Measurements from ENCODE around the gene SSBP2.

SSBP2 gene

DNA sequence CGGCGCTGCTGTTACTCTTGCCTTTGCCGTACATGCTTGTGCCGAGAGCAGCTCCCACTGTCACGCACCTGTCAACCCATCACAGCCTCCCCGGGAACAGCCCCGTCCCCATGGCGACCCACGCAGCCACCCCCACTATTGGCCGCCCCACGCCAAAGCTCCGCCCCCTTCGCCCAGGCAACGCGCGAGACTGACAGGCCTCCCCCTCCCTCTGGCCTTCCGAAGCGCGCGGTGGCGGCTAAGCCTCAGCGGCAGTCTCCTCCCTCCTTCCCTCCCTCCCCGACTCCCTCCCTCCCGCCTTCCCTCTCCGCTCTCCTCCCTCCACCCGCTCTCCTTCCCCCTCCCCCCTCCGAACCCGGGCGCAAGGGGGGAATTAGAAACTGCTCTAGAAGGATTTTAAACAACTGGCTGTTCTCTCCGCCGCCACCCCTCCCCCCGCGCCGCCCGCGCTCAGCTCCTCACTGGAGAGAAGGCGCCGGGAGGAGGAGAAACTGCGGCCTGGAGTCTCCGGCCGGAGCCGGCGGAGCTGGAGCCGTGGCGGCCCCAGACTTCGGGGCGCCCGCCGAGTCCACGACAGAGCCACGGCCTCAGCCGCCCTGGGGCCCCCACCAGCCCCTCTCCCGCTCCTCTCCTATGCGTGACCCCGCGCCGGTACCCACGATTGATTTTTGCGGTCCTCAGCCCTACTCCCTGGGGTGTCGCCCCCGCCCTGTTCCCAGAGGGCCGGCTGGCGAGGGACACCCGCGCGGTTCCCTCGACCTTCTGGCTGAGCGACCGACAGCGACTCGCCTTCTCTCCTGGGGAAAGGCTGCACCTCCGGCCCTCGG lies at the start of gene SSBP2:
Gene SSBP2, minus strand, starts transcription at position 89 of the 827 bp plus-strand sequence. Its CDS starts 55 bp downstream, at position 34.
- no peaks in the 10 kb centered on the region for H3K9me3 ChIP-seq (ENCODE audit: control insufficient read depth, low read length)
- H3K4me1 ChIP-seq (ENCODE audit: control insufficient read depth, insufficient read depth, low read length): peaks cover 47% of the 10 kb centered on the region
- H3K27me3 ChIP-seq (replicated peaks; ENCODE audit: control insufficient read depth, insufficient read depth, low read length): no peaks in the 10 kb centered on the region
- peak; percentile 100 for DNase-seq (ENCODE audit: low read depth)
- peak within 1 kb of the TSS; percentile 87 for H3K4me3 ChIP-seq (ENCODE audit: low read length)
- H3K36me3 ChIP-seq (ENCODE audit: control insufficient read depth, insufficient read depth, low read length, severe bottlenecking): no peaks in the 10 kb centered on the region
- H3K9ac ChIP-seq (ENCODE audit: low read length): peak within 1 kb of the TSS; percentile 92

DNA sequence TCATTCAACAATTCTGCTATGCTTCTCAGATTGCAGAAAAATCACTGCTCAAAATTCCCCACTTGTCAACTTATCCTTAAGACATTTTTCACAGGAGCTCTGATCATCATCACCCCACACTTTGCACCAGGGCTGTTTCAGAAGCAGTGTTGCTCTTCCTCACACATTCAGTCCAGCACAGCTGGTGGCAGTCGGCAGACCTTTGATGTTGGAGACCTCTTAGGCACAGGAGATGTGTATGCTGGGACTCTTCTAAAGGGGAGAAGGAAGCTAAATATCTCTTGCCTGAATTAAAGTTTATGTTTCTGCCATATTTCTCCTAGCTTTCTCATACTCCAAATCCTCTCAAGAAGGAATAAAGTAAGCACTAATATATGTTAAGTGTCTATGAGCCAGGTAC lies 44.8 kb upstream of the SSBP2 start:
- Histone ChIP-seq H3K27me3 (replicated peaks; ENCODE audit: control insufficient read depth, insufficient read depth, low read length) (no peaks in the 10 kb centered on the region), H3K36me3 (ENCODE audit: control insufficient read depth, insufficient read depth, low read length, severe bottlenecking) (no peaks in the 10 kb centered on the region), H3K4me3 (ENCODE audit: low read length) (no peak overlapping the region), H3K9me3 (ENCODE audit: control insufficient read depth, low read length) (no peaks in the 10 kb centered on the region), H3K9ac (ENCODE audit: low read length) (no peak overlapping the region), H3K4me1 (ENCODE audit: control insufficient read depth, insufficient read depth, low read length) (no peaks in the 10 kb centered on the region)
- DNase-seq (ENCODE audit: low read depth): no peak

DNA sequence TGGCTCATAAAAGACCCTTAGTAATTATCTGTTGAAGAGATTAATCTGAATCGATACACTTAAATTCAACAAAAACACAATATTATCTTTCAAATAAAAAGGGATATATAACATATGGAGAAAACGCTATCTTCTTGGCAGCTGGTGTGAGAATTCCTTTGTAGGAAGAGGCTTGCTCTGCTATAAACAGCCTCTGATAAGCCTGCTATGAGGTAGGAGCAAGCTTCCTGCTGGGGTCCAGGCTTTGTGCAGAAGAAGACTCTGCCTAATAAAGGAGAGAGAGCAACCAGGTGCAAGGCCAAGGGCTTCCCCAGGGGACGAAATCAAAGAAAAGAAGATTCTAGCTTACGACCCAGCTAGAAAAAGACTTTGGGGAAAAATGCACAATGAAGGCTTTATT lies 43.3 kb upstream of the SSBP2 start:
- DNase-seq (ENCODE audit: low read depth): no peak
- Histone ChIP-seq H3K36me3 (ENCODE audit: control insufficient read depth, insufficient read depth, low read length, severe bottlenecking) (no peaks in the 10 kb centered on the region), H3K27me3 (replicated peaks; ENCODE audit: control insufficient read depth, insufficient read depth, low read length) (no peaks in the 10 kb centered on the region), H3K9ac (ENCODE audit: low read length) (no peak overlapping the region), H3K4me1 (ENCODE audit: control insufficient read depth, insufficient read depth, low read length) (peaks cover 3% of the 10 kb centered on the region), H3K9me3 (ENCODE audit: control insufficient read depth, low read length) (no peaks in the 10 kb centered on the region), H3K4me3 (ENCODE audit: low read length) (no peak overlapping the region)

DNA sequence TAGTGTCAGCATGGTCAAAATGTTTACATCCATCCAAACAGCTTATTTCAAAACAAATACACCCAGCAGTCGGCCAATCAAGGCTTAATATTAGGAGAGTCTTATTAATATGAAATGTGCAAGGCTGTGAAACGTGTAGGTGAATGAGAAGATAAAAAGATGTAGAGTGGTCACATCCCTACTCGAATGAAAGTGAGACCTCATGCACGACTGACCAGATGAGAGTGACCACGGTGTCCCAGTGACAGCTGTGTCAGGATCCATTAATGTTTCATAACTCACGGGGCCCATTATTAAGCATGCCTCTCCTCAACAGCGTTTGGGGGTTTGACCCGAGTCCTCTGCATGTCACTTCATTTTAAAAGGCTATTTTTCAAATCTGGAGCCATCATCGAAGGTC lies 39.4 kb upstream of the SSBP2 start:
- no peaks in the 10 kb centered on the region for H3K9me3 ChIP-seq (ENCODE audit: control insufficient read depth, low read length)
- H3K4me1 ChIP-seq (ENCODE audit: control insufficient read depth, insufficient read depth, low read length): peaks cover 32% of the 10 kb centered on the region
- DNase-seq (ENCODE audit: low read depth): no peak
- H3K9ac ChIP-seq (ENCODE audit: low read length): no peak overlapping the region
- H3K4me3 ChIP-seq (ENCODE audit: low read length): no peak overlapping the region
- H3K36me3 ChIP-seq (ENCODE audit: control insufficient read depth, insufficient read depth, low read length, severe bottlenecking): no peaks in the 10 kb centered on the region
- H3K27me3 ChIP-seq (replicated peaks; ENCODE audit: control insufficient read depth, insufficient read depth, low read length): no peaks in the 10 kb centered on the region

DNA sequence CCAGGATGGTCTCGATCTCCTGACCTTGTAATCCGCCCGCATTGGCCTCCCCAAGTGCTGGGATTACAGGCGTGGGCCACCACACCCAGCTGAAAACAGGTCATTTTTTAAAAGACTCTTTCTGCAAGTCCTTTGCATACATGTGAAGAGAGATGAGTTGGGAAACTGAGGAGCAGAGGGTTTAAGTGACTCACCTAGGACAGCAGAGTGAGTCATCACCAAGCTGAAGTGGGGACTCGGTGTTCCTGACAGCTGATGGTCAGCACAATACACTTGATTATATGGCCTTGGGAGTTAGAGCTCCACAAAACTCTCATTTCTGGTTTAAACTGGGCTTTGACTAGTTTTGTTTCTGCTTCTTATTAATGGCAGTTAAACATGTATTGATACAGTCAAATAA lies 38.1 kb upstream of the SSBP2 start:
- no peak overlapping the region for H3K4me3 ChIP-seq (ENCODE audit: low read length)
- H3K27me3 ChIP-seq (replicated peaks; ENCODE audit: control insufficient read depth, insufficient read depth, low read length): no peaks in the 10 kb centered on the region
- H3K4me1 ChIP-seq (ENCODE audit: control insufficient read depth, insufficient read depth, low read length): peaks cover 32% of the 10 kb centered on the region
- H3K9ac ChIP-seq (ENCODE audit: low read length): peak overlapping the region; percentile 80
- peak; percentile 51 for DNase-seq (ENCODE audit: low read depth)
- no peaks in the 10 kb centered on the region for H3K36me3 ChIP-seq (ENCODE audit: control insufficient read depth, insufficient read depth, low read length, severe bottlenecking)
- H3K9me3 ChIP-seq (ENCODE audit: control insufficient read depth, low read length): no peaks in the 10 kb centered on the region

DNA sequence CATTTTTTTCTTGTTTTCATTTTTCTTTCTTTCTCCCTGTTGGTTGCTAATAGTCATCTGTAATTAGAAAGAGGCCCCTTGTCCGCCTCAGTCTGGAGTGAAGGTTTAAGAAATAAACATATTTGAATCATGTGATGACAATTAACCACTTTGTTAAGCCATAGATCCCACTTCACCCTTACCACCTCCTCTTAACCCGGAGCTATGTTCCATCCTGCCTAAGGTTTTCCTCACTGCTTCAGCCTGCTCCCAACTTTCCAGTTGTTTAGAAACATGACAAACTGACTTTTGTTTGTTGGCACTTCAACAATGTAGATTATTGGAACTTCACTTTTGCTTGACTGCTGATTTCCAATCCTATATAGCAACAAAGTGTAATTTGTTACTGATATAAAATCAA lies 37.4 kb upstream of the SSBP2 start:
- Histone ChIP-seq H3K9me3 (ENCODE audit: control insufficient read depth, low read length) (no peaks in the 10 kb centered on the region), H3K36me3 (ENCODE audit: control insufficient read depth, insufficient read depth, low read length, severe bottlenecking) (no peaks in the 10 kb centered on the region), H3K4me3 (ENCODE audit: low read length) (peak overlapping the region; percentile 47), H3K9ac (ENCODE audit: low read length) (peak overlapping the region; percentile 80), H3K27me3 (replicated peaks; ENCODE audit: control insufficient read depth, insufficient read depth, low read length) (no peaks in the 10 kb centered on the region), H3K4me1 (ENCODE audit: control insufficient read depth, insufficient read depth, low read length) (peaks cover 32% of the 10 kb centered on the region)
- no peak for DNase-seq (ENCODE audit: low read depth)

DNA sequence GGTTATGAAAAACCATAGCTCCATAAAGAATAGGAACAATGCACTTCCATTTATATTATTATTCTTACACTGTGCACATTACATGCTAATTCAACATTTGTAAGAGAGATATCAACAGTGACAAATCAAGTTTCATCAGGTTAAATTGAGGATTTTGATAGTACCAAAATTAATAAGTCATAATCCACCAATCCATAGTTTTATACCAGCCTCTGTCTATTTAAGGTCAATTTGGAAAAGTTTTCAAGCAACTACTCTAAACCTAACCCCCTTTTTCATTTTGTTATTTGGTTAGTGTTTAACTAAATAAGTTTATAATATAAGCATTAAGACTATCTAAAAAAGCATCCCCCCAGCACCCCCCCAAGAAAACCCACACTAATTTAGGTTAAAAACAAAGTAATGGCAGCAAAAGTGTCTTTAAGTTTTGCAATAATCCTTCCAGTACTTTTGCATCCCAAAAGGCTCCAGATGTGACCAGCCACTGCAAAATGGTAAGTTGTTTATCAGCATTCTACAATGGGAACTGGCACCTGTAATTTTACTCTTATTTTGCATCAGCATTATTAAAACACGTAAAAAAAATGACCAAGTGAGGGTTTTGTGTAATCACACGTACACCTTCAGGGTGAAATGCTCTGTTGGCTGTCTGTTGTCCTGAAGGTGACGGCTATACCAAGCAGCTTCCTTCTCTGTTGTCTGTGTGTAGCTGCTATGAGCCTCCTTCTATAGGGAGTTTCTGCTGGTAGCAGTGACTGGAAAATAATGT lies 36.8 kb upstream of the SSBP2 start:
- Histone ChIP-seq H3K9ac (ENCODE audit: low read length) (peak overlapping the region; percentile 80), H3K27me3 (replicated peaks; ENCODE audit: control insufficient read depth, insufficient read depth, low read length) (no peaks in the 10 kb centered on the region), H3K9me3 (ENCODE audit: control insufficient read depth, low read length) (no peaks in the 10 kb centered on the region), H3K4me1 (ENCODE audit: control insufficient read depth, insufficient read depth, low read length) (peaks cover 36% of the 10 kb centered on the region), H3K36me3 (ENCODE audit: control insufficient read depth, insufficient read depth, low read length, severe bottlenecking) (no peaks in the 10 kb centered on the region), H3K4me3 (ENCODE audit: low read length) (peak overlapping the region; percentile 47)
- peak; percentile 79 for DNase-seq (ENCODE audit: low read depth)

DNA sequence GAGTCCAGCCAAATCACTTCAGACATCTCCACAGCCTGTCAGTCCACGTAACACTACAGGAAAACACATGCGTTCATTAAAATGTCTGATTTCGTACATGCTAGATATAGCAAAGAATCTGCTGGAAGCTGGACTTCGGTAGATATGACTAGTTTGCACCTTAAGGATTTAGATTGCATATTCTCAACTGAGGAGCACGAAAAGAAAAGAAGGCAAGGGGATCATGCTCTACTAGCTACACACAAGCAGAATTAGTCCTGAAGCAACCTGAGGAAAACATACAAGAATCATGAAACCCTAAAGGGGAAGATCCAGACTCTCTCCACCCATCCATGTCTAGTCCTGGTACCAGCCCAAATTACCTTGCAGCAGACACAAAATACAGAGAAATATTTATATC lies 36.1 kb upstream of the SSBP2 start:
- Histone ChIP-seq H3K4me3 (ENCODE audit: low read length) (no peak overlapping the region), H3K4me1 (ENCODE audit: control insufficient read depth, insufficient read depth, low read length) (peaks cover 36% of the 10 kb centered on the region), H3K9me3 (ENCODE audit: control insufficient read depth, low read length) (no peaks in the 10 kb centered on the region), H3K27me3 (replicated peaks; ENCODE audit: control insufficient read depth, insufficient read depth, low read length) (no peaks in the 10 kb centered on the region), H3K36me3 (ENCODE audit: control insufficient read depth, insufficient read depth, low read length, severe bottlenecking) (no peaks in the 10 kb centered on the region), H3K9ac (ENCODE audit: low read length) (peak overlapping the region; percentile 80)
- no peak for DNase-seq (ENCODE audit: low read depth)

DNA sequence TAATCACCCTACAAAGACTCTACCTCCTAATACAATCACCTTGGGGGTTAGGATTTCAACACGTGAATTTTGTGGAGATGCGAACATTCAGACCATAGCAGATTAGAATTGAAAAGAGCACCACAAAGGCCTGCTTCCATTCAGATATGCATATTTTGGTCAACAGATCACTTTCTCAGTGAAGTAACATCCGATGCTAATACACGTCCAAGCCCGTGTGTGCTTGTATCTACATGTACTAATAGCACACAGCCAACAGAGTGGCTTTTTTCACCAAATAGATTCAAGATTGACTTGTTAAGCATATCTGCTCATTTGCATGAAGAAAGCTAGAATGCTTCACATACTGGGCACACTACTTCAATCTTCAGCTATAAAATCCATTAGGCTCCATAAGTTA lies 35.6 kb upstream of the SSBP2 start:
- Histone ChIP-seq H3K4me1 (ENCODE audit: control insufficient read depth, insufficient read depth, low read length) (peaks cover 36% of the 10 kb centered on the region), H3K4me3 (ENCODE audit: low read length) (no peak overlapping the region), H3K27me3 (replicated peaks; ENCODE audit: control insufficient read depth, insufficient read depth, low read length) (no peaks in the 10 kb centered on the region), H3K9me3 (ENCODE audit: control insufficient read depth, low read length) (no peaks in the 10 kb centered on the region), H3K9ac (ENCODE audit: low read length) (no peak overlapping the region), H3K36me3 (ENCODE audit: control insufficient read depth, insufficient read depth, low read length, severe bottlenecking) (no peaks in the 10 kb centered on the region)
- no peak for DNase-seq (ENCODE audit: low read depth)

DNA sequence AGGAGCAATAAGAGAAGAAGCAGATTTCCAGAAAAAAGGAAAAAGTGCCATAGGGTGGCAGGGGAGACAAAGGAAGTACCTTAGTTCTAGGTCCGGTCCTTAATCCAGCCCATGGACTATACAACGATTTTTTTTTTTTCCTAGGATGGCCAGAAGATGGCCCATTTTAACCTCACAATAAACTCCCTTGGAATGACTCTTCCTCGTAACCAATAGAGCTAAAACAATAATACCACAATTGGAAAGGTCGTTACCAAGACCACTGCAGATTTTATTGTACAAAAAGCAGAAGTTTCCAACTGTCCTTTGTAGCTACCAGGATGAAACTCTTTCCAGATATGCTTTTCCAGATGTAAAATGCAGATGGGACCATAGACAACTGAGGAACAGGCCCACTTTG lies 34.4 kb upstream of the SSBP2 start:
- Histone ChIP-seq H3K9ac (ENCODE audit: low read length) (no peak overlapping the region), H3K4me1 (ENCODE audit: control insufficient read depth, insufficient read depth, low read length) (peaks cover 36% of the 10 kb centered on the region), H3K4me3 (ENCODE audit: low read length) (no peak overlapping the region), H3K9me3 (ENCODE audit: control insufficient read depth, low read length) (no peaks in the 10 kb centered on the region), H3K27me3 (replicated peaks; ENCODE audit: control insufficient read depth, insufficient read depth, low read length) (no peaks in the 10 kb centered on the region), H3K36me3 (ENCODE audit: control insufficient read depth, insufficient read depth, low read length, severe bottlenecking) (no peaks in the 10 kb centered on the region)
- no peak for DNase-seq (ENCODE audit: low read depth)

DNA sequence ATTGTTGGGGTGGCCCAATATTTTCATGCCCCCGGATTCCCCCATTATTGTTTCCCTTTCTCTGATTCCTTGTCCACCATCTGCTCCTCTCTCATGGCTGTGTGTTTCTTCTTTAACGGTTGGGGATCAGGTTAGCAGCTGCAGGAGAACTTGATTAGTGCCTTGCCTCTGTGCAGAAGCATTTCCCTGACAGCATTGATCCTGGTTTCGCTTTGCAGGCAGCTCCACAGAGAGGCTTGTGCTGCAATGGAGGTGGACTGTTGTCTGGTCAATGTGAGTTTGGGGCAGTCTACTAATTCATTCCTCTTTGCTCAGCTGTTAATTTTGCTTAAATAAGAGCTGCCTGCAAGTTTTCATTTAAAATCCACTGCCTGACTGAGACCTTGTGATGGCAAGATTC lies 32.5 kb upstream of the SSBP2 start:
- Histone ChIP-seq H3K36me3 (ENCODE audit: control insufficient read depth, insufficient read depth, low read length, severe bottlenecking) (no peaks in the 10 kb centered on the region), H3K4me1 (ENCODE audit: control insufficient read depth, insufficient read depth, low read length) (peaks cover 44% of the 10 kb centered on the region), H3K9me3 (ENCODE audit: control insufficient read depth, low read length) (no peaks in the 10 kb centered on the region), H3K27me3 (replicated peaks; ENCODE audit: control insufficient read depth, insufficient read depth, low read length) (no peaks in the 10 kb centered on the region), H3K4me3 (ENCODE audit: low read length) (peak overlapping the region; percentile 27), H3K9ac (ENCODE audit: low read length) (peak overlapping the region; percentile 4)
- DNase-seq (ENCODE audit: low read depth): no peak

All from adipocyte (in vitro differentiated cells).